Smooth muscle cell (in vitro differentiated cells): Measurements from ENCODE around the gene COLEC11. TPM values are rescaled to one million over a fixed set of nuclear protein-coding genes. Genes with fewer than 3 reads are reported as not detected.

Experiments
- DNase-seq: peaks from one replicate; lab custom pipeline; 2025; ENCODE audit not compliant: unreplicated experiment; lab: John Stamatoyannopoulos, UW
- H2AFZ ChIP-seq: fragments of 200-600 bp; sonication (generic); 2 replicates; pipeline ENCODE4 v1.6.0; 2016; ENCODE audit warnings: antibody characterized with exemption, low read depth, mild to moderate bottlenecking
- H3F3A ChIP-seq: fragments of 200-600 bp; sonication (generic); 2 replicates; pipeline ENCODE4 v1.6.0; 2017; ENCODE audit warnings: antibody characterized with exemption, low read depth
- H3K27ac ChIP-seq: fragments of 200-600 bp; sonication (generic); 2 replicates; pipeline ENCODE4 v1.5.1; 2016; ENCODE audit warnings: low read depth, mild to moderate bottlenecking
- H3K27me3 ChIP-seq: fragments of 200-600 bp; sonication (generic); 2 replicates; pipeline ENCODE4 v1.6.1; 2016; ENCODE audit warnings: low read depth, mild to moderate bottlenecking
- H3K36me3 ChIP-seq: fragments of 200-600 bp; sonication (generic); 2 replicates; pipeline ENCODE4 v1.5.1; 2016; ENCODE audit warnings: low read depth
- H3K4me1 ChIP-seq: fragments of 200-600 bp; sonication (generic); 2 replicates; pipeline ENCODE4 v1.5.1; 2016; ENCODE audit warnings: low read depth
- H3K4me2 ChIP-seq: fragments of 200-600 bp; sonication (generic); 2 replicates; pipeline ENCODE4 v1.6.0; 2016; ENCODE audit warnings: mild to moderate bottlenecking
- H3K4me3 ChIP-seq: fragments of 200-600 bp; sonication (generic); 2 replicates; pipeline ENCODE4 v1.5.1; 2016; ENCODE audit warnings: mild to moderate bottlenecking
- H3K79me2 ChIP-seq: fragments of 200-600 bp; sonication (generic); 2 replicates; pipeline ENCODE4 v1.6.0; 2016; ENCODE audit warnings: low read depth, mild to moderate bottlenecking
- H3K9ac ChIP-seq: fragments of 200-600 bp; sonication (generic); 2 replicates; pipeline ENCODE4 v1.6.0; 2016; ENCODE audit warnings: low read depth
- H3K9me3 ChIP-seq: fragments of 200-600 bp; sonication (generic); replicated peaks from 2 replicates; pipeline ENCODE4 v1.5.1; 2016; ENCODE audit warnings: low read depth
- H4K20me1 ChIP-seq: fragments of 200-600 bp; sonication (generic); 2 replicates; pipeline ENCODE4 v1.6.0; 2016; ENCODE audit warnings: low read depth
- WGBS: methylation state at CpG from one replicate; pipeline ENCODE4 v1.1.7; 2016; ENCODE audit warnings: low lambda C conversion rate; 5-methylcytosine and 5-hydroxymethylcytosine counted together
- polyA plus RNA-seq: library from polyadenylated mRNA; unstranded; fragments of >200 nt; fragmentation: Nextera tagmentation; extraction: Ambion mirVana; gene quantifications from 2 replicates; pipeline ENCODE4 v1.2.1, GENCODE V29; 2016
- total RNA-seq: library from RNA; depleted of rRNA; stranded (reverse); fragments of >200 nt; gene quantifications from 2 replicates; pipeline ENCODE4 v1.2.3, GENCODE V29; 2014
- TF ChIP-seq, protein P1 (sequence below): fragments of 200-600 bp; sonication (generic); IDR thresholded peaks from 2 replicates; pipeline ENCODE4 v1.5.1; 2017; ENCODE audit warnings: borderline replicate concordance, mild to moderate bottlenecking, antibody characterized with exemption; ENCODE audit not compliant: insufficient read depth, poor library complexity, severe bottlenecking

The COLEC11 gene
- total and polyA plus RNA-seq, 2 experiments from 2014 or later, result 18.1 to 30.8 TPM

DNA sequence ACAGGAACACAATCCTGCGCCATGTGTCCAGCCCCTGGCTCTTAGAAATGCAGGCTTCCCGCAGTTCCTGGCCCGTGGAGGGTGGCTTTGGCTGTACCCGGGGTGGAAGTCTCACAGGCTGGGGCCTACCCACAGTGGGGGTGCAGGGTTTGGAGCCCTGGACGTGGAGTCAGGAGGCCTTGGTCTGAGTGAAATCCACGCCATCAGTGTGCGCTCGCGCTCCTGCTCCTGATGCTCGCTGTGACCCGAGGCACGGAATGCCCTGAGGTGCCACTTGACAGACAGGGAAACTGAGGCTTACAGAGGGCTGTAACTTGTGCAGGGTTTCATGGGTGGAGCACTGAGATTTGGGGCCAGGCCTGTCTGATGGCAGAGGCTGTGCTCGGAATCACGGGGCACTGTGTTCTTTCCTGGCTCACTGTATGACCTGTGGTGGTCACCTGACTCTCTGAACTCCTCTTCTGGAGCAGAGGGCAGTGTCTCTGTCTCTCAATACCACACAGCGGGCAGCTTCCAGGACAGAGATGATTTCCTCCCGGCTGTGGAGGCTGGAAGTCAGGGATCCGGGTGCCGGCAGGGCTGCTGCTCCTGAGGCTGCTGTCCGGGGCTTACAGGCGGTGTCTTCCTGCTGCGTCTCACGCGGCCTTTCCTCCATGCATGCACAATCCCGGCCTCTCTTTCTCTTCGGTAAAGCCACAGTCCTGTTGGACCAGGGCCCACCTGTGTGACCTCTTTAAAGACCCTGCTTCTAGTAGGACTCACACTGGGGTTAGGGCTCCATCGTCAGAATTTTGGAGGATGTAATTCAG is 37.1 kb downstream of the COLEC11 start:
- H2AFZ ChIP-seq, result no peak overlapping the region
- H3K4me1 ChIP-seq, result no peaks in the 10 kb centered on the region
- no peaks in the 10 kb centered on the region for H3K27me3 ChIP-seq
- 93% methylated on average over 26 of the region's 26 CpGs for WGBS
- H3K4me3 ChIP-seq, result no peak overlapping the region
- no peaks in the 10 kb centered on the region for H3K36me3 ChIP-seq
- no peaks in the 10 kb centered on the region for H3K79me2 ChIP-seq
- no peaks in the 10 kb centered on the region for H4K20me1 ChIP-seq
- no peak for DNase-seq
- no peak overlapping the region for H3K4me2 ChIP-seq
- H3K9ac ChIP-seq, result no peak overlapping the region
- TF ChIP-seq, protein P1, sequence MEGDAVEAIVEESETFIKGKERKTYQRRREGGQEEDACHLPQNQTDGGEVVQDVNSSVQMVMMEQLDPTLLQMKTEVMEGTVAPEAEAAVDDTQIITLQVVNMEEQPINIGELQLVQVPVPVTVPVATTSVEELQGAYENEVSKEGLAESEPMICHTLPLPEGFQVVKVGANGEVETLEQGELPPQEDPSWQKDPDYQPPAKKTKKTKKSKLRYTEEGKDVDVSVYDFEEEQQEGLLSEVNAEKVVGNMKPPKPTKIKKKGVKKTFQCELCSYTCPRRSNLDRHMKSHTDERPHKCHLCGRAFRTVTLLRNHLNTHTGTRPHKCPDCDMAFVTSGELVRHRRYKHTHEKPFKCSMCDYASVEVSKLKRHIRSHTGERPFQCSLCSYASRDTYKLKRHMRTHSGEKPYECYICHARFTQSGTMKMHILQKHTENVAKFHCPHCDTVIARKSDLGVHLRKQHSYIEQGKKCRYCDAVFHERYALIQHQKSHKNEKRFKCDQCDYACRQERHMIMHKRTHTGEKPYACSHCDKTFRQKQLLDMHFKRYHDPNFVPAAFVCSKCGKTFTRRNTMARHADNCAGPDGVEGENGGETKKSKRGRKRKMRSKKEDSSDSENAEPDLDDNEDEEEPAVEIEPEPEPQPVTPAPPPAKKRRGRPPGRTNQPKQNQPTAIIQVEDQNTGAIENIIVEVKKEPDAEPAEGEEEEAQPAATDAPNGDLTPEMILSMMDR, result no peak
- H3K27ac ChIP-seq, result no peak overlapping the region
- no peaks in the 10 kb centered on the region for H3F3A ChIP-seq
- H3K9me3 ChIP-seq, result no peaks in the 10 kb centered on the region

DNA sequence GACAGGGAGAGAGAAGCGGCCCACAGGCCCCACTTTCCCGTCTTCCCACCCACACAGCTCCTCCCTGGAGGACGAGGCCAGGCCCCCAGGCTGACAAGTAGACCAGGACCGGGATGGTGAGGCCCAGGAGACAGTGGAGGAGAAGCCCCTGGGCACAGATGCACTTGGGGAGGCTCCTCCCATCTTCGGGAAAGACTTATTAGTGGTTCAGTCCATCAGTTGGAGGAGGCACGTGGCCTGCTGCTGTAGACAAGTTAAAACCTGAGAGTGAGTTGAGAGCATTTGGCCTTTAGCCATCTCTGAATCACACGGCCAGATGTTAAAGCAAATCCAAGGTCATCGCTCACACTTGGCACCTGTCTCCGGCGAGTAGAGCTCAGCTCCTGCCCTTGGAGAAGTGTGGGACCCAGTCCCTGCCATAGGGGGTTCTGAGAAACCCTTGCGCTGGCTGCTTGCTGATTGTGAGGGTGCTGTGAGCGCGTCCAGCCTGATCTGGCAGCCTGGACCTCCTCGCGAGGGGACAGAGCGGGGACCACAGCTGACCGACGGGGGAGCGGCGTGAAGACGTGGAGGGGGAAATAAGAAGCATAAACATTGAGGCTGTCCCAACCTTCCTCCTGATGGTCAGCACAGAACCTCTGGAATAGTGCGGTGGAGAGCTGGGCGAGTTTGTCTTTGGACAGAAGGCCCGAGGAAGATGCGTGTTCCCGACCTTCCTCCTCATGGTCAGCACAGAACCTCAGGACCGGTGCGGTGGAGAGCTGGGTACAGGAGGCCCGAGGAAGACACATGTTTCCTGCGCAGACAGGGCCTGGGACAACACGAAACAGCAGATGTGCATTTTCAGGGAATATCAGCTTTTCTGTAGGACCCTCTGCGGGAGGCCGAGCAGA is 38.4 kb downstream of the COLEC11 start:
- H3K27me3 ChIP-seq, result no peaks in the 10 kb centered on the region
- no peak for DNase-seq
- TF ChIP-seq, protein P1, result no peak
- H3K4me1 ChIP-seq, result no peaks in the 10 kb centered on the region
- H3K36me3 ChIP-seq, result no peaks in the 10 kb centered on the region
- no peak overlapping the region for H2AFZ ChIP-seq
- no peak overlapping the region for H3K4me3 ChIP-seq
- no peak overlapping the region for H3K27ac ChIP-seq
- no peaks in the 10 kb centered on the region for H3K9me3 ChIP-seq
- no peak overlapping the region for H3K9ac ChIP-seq
- no peaks in the 10 kb centered on the region for H3F3A ChIP-seq
- H3K79me2 ChIP-seq, result no peaks in the 10 kb centered on the region
- H3K4me2 ChIP-seq, result no peak overlapping the region
- 92% methylated on average over 33 of the region's 33 CpGs for WGBS
- no peaks in the 10 kb centered on the region for H4K20me1 ChIP-seq

DNA sequence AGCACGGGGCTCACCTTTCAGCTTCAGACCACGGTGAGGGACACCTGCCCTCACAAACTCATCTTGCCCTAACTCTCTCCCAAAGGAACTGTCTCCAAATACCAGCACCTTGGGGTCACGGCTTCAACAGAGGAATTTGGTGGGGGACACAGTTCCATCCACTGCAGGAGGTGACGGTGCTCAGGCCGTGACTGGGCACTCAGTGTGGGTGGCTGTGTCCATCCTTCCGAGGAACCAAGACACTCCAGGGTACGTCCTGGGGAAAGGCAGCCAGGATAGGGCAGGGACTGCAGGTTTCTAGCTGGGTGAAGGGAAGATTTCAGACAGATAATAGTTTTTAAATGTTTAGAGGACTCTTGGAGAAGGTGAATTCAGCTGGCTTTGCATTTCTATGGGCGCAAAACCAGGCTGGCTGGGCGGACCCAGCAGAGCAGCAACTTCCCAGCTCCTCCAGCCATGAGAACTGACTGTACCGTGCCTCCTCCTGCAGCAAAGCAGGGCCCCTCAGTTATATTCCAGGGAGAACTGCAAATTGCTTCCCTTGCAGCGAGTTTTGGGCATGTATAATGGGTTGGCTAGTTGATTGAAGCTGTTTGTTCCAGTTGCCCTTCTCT is 39.2 kb downstream of the COLEC11 start:
- DNase-seq, result no peak
- no peak overlapping the region for H3K4me2 ChIP-seq
- no peak overlapping the region for H3K9ac ChIP-seq
- H3F3A ChIP-seq, result no peaks in the 10 kb centered on the region
- H3K9me3 ChIP-seq, result no peaks in the 10 kb centered on the region
- H2AFZ ChIP-seq, result no peak overlapping the region
- H3K79me2 ChIP-seq, result no peaks in the 10 kb centered on the region
- no peaks in the 10 kb centered on the region for H3K4me1 ChIP-seq
- no peak overlapping the region for H3K4me3 ChIP-seq
- H3K27me3 ChIP-seq, result no peaks in the 10 kb centered on the region
- WGBS, result 88% methylated on average over 11 of the region's 11 CpGs
- TF ChIP-seq, protein P1, result no peak
- H4K20me1 ChIP-seq, result no peaks in the 10 kb centered on the region
- no peaks in the 10 kb centered on the region for H3K36me3 ChIP-seq
- no peak overlapping the region for H3K27ac ChIP-seq
